Activated naive CD8-positive, alpha-beta T cell treated with anti-CD3 and anti-CD28 coated beads, Interleukin-2, amount 50 U/mL, for 16 hours (primary cell): ENCODE data around the gene ESCO1.
"Not testable (repeated sequence)": the region's sequence is repeated elsewhere in the genome, so short reads cannot be mapped to it uniquely, and the experiment has no call there.

ENCODE experiments used
- DNase-seq: peaks from one replicate; pipeline ENCODE4 v3.0.0-alpha.2; 2020; ENCODE audit warnings: low read depth, low spot score

ESCO1 gene, protein sequence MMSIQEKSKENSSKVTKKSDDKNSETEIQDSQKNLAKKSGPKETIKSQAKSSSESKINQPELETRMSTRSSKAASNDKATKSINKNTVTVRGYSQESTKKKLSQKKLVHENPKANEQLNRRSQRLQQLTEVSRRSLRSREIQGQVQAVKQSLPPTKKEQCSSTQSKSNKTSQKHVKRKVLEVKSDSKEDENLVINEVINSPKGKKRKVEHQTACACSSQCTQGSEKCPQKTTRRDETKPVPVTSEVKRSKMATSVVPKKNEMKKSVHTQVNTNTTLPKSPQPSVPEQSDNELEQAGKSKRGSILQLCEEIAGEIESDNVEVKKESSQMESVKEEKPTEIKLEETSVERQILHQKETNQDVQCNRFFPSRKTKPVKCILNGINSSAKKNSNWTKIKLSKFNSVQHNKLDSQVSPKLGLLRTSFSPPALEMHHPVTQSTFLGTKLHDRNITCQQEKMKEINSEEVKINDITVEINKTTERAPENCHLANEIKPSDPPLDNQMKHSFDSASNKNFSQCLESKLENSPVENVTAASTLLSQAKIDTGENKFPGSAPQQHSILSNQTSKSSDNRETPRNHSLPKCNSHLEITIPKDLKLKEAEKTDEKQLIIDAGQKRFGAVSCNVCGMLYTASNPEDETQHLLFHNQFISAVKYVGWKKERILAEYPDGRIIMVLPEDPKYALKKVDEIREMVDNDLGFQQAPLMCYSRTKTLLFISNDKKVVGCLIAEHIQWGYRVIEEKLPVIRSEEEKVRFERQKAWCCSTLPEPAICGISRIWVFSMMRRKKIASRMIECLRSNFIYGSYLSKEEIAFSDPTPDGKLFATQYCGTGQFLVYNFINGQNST

DNA sequence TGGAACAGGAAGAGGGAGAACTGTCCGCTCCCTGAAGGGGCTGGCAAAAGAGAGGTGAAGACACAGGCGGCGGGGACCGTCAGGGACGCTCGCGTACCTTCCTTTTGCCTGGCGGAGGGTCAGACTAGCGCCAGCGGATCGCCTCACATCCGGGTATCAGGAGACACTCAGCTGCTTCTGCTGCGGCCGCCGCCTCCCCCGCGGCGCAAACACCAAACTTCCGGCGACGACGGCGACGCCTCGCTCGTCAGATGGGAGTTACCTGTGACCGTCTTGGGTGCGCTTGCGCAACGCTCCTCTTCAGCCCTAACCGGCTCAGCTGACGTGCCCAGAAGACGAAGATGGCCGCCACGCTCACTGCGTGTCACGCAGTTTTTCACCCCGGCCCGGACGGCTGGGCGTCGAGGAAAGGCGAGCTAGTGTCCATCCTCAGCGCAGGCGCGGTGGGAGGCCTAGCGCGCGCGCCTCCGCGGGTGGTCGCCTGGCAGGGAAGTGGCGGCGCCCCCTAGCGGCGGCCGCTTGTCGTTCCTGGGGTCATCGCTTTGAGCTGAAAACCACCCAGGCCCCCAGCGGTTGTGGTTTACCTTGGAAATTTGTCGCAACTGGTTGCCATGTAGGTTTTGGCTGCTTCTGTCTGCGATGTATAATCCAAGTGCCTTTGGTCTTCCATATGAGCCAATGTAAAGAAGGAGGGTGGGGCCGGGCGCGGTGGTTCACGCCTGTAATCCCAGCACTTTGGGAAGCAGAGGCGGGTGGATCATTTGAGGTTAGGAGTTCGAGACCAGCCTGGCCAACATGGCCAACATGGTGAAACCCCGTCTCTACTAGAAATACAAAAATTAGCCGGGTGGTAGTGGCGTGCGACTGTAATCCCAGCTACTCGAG, at the start of gene ESCO1:
Gene ESCO1 (minus strand): TSS at position 179 of the 885 bp plus-strand sequence. CDS start 25,861 bp downstream, outside the sequence.
- peak; percentile 86 for DNase-seq

DNA sequence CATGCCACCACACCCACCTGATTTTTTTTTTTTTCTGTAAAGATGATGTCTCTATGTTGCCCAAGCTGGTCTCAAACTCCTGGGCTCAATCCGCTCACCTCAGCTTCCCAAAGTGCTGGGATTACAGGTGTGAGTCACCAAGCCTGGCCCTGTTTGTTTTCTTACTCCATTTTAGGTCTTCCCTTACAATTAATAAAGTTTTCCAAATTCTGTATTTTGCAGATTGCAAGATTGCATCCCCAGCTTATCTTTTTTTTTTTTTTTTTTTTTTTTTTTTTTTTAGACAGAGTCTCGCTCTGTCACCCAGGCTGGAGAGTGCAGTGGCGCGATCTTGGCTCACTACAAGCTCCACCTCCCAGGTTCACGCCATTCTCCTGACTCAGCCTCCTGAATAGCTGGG, 39.9 kb upstream of the ESCO1 start:
- DNase-seq, result not testable (repeated sequence)

DNA sequence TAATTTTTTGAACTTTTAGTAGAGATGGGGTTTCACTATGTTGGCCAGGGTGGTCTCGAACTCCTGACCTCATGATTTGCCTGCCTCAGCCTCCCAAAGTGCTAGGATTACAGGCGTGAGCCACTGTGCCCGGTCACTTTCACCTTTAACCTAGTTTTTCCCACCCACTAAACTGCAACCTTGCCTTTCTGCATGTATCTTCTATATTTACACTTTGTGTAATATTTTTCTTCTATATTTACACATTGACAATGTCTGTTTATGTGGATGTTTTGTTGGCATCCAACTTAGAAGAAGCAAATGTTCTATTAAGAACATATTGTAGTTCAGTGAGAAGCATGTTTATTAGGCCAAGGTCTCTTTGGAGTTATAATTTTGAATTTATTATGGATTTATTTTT, 38.3 kb upstream of the ESCO1 start:
- DNase-seq, result no peak

DNA sequence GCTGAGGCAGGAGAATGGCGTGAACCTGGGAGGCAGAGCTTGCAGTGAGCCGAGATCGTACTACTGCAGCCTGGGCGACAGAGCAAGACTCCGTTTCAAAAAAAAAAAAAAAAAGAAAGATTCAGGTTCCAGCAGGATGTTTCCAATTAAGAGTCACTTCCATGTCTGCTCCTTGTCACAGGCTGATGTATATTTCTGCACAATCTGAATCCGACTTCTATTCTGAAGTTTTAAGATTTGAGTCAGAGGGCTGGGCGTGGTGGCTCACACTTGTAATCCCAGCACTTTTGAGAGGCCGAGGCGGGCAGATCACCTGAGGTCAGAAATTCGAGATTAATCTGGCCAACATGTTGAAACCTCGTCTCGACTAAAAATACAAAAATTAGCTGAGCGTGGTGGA, 36.3 kb upstream of the ESCO1 start:
- DNase-seq, result no peak

DNA sequence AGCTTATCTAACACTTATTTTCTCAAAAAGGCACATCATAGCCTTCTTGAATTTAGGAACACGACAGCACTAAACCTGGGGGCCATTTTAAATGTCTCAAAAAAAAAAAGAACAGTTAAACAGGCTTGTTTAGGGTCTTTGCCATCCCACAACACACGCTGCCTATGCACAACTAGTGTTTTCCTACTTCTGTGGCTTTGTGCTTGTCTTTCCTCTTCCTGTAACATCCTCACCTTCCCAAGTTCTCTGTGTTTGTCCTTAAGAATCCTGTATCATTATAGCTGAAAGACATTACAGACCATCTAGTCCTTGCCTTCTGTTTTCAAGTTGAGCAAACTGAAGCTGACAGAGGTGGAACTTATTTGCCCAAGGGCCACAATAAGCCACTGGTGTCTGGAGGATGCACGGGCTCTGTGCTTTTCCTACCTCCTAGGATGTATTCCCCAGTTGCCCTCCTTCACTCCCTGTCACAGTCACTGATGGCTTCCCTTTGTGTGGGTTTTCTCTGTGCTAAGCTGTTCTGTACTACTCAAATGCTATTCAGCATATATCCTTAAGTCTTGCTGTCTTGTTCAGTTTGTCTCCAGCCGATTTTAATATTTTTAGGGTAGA, 34.2 kb upstream of the ESCO1 start:
- DNase-seq, result no peak

DNA sequence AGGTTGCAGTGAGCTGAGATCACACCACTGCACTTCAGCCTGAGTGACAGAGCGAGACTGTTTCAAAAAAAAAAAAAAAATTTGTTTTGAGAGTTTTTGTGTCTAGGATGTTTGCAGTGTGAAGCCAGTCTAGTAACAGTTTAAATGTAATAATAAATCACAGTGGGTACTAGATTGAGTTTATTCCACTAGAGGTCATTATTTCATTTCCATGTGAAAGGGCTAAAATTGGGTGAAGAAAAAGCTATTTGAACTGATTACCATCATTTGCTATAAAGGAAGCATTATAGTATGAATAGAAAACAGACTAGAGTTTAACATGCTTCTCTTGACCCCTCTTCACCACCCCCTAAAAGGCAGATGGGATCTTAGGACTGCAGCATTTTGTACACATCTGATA, 31.9 kb upstream of the ESCO1 start:
- DNase-seq, result no peak

DNA sequence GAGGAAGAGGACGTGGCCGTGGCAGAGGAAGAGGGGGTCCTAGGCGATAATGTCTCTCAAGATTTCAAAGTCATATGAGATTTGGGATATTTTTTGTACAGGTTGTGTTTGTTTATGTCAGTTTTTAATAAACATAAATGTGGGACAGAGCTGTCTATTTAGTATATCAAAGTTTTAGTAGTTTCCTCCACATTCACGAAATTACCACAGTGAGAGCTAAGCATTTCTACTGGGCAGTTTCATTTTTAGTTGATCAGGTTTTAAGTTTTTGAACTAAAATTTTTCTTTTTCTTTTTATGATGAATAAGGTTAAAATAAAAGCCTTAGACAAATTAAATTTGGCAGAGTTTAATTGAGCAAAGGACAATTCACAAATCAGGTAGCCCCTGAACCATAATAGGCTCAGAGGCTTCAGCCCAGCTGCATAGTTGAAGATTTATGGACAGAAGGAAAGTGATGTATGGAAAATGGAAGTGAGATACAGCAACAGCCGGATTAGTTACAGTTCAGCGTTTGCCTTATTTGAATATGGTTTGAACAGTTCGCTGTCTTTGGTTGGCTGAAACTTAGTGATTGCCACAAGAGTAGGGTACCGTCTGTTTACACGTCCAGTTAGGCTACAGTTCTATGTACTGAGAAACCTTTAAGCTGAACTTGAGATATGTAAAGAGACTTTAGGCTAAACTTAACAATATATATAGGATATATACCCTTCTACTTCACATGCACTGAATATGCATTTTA, 28.8 kb upstream of the ESCO1 start:
- no peak for DNase-seq

DNA sequence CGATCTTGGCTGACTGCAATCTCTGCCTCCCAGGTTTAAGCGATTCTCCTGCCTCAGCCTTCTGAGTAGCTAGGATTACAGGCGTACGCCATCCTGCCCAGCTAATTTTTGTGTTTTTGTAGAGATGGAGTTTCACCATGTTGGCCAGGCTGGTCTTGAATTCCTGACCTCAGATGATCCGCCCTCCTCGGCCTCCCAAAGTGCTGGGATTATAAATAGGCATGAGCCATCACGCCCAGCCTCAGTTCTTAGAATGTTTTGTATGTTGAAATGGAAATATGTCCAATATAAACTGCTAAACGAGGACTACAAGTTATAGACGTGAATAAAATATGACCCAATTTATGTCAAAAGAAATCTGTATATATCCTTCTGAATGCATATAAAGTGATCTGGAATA, 21.1 kb upstream of the ESCO1 start:
- DNase-seq, result not testable (repeated sequence)

DNA sequence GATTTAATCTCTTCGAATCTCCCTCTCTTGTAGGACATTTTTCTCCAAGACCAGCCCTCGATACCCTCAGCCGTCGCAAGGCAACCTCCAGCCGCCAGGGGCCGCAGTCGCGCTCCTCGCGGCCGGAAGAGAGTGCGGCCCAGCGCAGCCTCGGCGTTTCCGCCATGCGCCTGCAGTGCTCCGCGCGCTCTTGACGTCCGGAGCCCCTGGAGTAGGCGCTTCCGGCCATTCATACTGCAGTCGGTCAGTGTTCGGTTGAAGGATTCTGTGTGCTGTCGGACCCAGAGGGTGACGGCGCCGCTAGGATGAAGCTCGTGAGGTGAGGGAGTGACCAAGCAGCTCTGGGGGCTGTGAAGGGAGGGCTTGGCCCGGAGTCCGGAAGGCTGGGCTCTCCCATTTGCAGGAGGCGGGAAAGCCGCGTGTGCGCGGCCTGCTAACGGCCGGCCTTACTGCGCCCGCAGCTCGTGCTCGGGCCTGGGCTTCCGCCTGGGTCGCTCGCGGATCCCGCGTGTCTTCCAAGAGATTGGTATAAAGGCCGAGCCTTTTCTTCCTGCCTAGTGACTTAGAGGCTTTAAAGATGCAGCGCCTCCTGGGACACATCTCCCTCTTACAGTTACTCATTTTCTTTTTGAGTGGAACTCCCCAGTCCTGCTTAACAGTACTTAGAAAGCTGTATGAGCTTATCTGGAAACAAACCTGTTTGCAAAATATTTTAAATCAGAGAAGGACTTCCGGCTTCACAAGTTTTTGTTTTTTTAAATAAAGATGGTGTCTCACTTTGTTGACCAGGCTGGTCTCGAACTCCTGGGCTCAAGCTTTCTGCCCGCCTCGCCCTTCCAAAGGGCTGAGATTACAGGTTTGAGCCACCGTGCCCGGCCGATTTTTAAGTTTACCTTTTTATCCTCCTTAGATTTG, 11.9 kb upstream of the ESCO1 start, which contains the start of gene SNRPD1:
Gene SNRPD1 (plus strand): TSS at position 190 of the 915 bp plus-strand sequence. CDS start 116 bp downstream, at position 306.
- peak; percentile 79 for DNase-seq

DNA sequence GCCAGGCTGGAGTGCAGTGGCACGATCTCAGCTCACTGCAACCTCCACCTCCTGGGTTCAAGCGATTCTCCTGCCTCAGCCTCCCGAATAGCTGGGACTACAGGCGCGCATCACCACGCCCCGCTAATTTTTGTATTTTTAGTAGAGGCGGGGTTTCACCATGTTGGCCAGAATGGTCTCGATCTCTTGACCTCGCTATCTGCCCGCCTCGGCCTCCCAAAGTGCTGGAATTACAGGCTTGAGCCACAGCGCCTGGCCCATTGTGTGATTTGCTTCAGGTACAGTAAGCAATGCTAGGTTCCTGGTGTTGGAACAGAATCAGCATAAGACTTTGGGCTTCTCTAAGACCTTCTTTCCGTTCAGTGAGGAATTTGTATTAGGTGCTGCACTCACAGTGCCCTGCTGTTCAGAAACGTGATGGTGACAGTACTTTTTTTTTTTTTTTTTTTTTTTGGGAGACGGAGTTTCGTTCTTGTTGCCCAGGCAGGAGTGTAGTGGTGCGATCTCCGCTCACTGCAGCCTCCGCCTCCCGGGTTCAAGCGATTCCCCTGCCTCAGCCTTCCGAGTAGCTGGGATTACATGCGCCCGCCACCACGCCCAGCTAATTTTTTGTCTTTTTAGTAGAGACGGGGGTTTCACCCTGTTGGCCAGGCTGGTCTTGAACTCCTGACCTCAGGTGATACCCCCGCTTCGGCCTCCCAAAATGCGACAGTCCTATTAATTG, 11.1 kb upstream of the ESCO1 start:
- DNase-seq, result not testable (repeated sequence)

DNA sequence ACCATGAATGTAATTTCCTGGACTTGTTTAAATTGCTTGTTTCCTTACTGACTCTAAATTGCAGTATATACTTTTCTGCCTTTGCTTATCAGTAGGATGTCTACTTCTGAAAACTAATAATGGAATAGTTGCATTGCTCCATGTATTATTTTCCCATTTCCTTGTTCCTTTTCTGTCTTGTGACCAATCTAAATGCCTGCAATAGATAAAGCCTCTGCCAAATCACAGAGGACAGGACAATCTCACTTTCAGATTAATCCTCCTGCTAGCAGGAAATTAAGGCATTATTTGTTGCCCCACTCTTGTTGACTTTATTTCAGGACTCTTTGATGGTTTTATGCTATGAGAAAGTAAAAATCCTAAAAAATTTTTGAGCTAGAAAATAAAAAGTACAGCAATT, 4.7 kb upstream of the ESCO1 start:
- DNase-seq, result no peak

DNA sequence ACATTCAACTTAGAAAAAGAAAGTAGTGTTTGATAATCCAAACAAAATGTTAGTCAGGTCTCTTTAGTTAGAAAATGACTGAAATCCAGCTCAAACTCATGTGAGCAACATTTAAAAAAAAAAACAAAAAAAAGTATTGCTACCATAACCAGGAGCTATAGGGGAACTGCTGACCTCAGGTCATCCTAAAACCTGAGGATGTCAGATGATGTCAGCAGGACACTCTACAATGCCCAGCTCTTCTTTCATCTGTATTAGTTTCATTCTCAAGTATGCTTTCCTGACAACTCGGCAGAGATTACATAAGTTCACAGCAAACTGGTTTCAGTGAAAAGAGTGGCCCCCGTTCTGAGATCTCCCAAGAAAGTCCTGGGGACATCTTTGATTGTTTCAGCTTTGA, 4.2 kb upstream of the ESCO1 start:
- no peak for DNase-seq

DNA sequence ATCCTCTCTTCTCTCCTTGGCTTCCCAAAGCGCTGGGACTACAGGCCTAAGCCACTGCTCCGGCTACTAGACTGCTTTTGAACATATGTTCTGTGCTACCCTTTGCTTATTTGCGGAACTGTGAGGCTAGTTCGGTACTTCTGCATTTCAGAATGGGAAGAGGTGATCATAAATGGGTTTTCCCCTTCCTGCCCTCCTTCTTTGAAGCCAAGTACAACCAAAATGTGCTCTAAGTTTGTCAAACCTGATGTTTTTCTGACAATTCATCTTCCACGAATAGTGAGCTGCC, 1.7 kb upstream of the ESCO1 start:
- DNase-seq, result no peak

DNA sequence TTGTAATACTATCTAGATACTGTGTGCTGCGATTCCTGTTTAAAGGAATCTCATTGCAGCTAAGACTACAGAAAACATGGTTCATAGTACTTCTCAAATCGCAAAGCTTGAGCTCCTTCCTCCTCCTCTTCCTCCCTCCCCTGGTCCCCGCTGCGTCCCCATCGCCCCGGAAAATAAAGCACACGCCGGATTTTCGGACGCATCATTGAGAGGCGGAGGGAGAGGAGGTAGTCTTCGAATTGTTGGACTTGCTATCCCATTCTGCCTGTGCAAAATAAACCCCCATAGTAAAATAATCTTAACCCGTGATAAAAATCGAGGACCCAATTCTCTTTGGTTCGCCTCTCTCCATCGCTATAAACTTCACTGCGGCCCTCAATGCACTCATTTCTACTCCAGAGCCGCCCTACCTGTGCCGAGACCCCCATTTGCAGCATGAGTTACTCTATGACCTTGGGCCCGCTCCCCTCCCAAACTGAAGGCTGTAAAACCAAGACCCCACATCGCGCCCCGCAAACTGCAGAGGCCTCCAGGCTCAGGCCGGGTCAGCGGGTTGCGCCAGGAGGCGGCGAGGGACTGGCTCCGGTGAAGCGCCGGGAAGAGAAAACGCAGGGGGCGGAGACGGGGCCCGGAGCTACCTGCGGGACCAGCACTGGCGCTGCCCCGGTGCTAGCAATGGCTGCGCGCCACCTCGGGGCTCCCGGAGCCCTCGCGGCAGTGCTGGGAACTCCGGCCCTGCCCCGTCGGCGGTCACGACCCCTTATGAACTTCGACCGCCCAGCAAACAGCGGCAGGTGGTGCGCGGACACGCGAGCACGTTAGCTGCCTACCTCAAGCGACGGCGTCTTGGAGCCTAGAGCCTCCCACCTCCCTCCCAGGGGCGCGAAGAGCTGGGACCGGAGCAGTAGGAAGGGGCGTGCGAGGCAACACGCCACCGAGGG, 649 bp downstream of the ESCO1 start:
- no peak for DNase-seq

DNA sequence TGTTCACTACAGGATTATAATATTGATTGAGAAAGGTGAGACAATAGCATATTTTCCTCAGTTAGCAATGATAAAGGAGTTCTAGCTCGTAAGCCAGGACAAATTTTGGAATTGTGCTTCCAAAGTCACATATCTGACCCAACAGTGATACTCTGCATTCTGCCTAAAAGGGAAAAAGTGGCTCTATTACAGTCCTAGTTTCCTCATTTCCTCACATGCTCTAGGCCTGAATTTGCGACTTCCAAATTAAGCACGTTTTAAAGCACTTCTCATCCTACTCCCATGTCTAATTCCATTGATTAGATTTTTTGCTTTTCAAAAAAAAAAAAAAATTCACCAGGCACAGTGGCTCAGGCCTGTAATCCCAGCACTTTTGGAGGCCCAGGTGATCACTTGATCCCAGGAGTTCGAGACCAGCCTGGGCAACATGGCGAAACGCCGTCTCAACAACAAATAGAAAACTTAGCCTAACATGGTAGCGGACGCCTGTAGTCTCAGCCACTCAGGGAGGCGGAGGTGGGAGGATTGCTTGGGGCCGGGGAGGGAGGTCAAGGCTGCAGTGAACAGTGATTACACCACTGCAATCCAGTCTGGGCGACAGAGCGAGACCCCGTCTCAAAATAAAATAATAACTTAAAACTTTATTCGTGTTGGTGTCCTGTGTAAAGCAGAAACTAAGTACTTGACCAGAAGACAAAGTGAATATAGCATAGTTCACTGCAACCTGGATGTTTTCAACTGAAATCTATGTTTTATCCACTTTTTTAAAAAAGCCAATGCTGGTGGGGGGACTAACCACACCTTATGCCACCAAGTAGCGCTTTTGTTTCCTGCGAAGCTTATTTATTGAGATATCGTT, 1.5 kb downstream of the ESCO1 start:
- no peak for DNase-seq

DNA sequence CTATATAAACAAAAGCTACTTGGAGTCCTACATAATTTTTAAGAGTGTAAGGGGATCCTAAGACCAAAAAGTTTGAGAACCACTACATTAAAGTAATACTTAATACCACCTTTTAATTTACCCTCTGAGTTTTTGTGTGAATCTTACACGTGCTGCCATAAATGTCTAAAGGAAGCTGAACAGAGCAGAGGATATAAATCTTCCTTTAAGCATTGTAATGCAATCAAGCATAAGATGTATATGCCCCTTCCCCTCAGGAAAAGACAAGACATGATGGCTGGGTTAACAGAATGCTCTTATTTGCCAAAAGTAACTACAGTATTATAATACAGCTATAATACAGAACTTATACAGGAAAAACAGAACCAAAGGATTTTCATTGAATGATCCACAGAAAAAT, 2.9 kb downstream of the ESCO1 start:
- DNase-seq, result no peak
